Measurements from ENCODE around the gene GPR26.
"Not testable (repeated sequence)": the region's sequence is repeated elsewhere in the genome, so short reads cannot be mapped to it uniquely, and the experiment has no call there.

Gene GPR26

GRCh38 chr10:123718544-123719060 is 52.4 kb downstream of the GPR26 start:
- no peak for DNase-seq

DNA sequence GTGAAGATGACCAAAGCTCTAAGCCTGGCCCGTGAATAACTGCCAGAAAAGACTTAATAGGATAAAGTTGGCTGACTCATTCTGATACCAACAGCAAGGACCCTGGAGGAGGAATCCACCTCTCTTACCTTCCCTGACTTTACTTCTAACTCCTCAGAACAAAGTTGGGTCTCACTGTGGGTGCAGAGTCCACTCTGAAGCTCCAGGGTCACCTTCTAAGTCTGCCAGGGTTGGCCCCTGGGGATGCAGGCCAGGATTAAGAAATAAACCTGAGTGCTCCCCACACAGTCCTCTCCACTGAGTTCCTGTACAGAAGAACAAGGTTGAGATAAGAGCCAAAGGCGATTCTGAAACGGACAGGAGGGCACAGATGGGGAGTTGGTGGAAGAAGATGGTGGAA is 54.4 kb downstream of the GPR26 start:
- no peak for DNase-seq

GRCh38 chr10:123721441-123722049 is 55.4 kb downstream of the GPR26 start:
- DNase-seq: no peak

- no peak for DNase-seq
Observed at GRCh38 chr10:123722351-123722750, 56.2 kb downstream of the GPR26 start.

DNA sequence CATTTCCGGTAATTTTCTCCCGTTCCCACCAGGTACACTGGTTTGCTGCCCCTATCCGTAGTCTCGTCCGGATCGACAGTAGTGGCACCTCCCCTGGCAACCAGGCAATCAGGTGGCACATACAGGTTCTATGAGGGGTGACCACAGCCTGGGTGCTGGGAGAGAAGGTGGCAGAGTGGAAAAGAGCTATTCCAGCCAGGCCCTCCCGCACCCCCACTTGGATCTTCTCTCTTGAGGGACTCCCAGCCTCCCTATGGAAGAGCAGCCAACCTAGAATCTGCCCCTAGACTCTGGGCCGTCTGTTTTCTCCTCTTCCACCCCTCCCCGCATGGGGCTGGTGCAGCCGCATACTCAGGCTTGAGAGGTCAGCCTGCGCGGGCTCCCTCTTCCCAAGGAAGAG is 58.6 kb downstream of the GPR26 start:
- DNase-seq: no peak

DNA sequence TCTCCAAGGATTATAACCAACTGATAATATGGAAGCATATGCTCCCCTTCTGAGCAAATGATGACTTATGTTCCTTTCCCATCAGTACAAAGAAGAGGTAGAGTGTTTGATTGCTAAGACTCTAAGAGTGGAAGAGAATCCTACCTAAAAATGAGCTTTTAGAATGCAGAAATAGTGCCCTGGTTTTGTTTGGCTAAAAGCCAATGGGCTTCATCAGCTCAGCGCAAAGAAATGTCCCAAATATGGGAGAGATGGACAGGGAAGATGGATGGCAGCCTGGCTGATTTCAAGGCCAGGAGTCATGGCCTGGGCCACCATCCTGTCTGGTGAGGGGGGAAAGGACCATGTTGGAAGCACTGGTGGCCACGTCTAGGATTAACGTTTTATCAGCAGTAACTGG is 60.2 kb downstream of the GPR26 start:
- DNase-seq: no peak

DNA sequence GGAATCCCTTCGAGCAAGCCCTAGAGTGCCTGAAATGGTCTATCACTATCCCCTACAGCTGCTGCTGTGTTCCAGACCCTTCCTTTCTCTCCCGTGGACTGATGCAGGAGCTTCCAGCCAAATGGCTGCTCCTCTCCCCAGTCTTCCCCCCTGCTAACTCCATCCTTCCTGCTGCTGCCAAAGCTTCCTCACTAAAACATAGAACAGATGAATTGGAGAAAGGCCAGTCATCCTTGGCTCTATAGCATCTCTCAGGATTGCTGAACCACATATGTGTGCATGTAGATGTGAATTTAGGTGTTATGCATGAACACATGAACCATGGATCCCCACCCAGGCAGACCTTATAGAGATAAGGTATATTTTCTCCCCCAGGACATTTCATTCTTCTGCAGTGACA is 60.7 kb downstream of the GPR26 start:
- DNase-seq: no peak

DNA sequence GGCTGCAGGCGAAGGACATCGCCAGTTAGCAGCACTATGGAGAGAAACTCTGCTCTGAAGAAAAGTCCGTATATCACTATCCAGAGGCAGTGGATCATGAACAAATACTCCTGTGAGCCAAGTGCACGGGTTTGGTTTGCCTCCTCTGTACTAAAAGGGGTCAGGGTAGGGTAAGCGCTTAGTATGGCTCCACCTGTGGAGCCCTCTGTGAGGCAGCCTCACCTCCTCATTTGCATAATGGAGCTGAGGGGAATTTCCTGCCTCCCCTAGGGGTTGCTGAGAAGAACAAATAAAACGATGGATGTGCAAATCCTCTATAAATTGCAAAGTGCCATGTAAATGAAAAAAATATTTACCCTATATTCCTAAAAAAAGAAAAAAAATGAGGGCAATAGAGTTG is 63.4 kb downstream of the GPR26 start:
- no peak for DNase-seq

DNA sequence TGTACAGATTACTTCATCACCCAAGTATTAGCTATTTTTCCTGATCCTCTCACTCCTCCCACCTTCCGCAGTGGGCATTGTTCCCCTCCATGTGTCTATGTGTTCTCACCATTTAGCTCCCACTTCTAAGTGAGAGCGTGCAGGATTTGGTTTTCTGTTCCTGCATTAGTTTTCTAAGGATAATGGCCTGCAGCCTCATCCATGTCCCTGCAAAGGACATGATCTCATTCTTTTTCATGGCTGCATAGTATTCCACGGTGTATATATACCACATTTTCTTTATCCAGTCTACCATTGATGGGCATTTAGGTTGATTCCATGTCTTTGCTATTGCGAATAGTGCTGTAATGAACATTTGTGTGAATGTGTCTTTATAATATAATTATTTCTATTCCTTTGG is 70.8 kb downstream of the GPR26 start:
- not testable (repeated sequence) for DNase-seq

- DNase-seq: no peak
Observed at GRCh38 chr10:123741146-123741545, 75.0 kb downstream of the GPR26 start.

DNA sequence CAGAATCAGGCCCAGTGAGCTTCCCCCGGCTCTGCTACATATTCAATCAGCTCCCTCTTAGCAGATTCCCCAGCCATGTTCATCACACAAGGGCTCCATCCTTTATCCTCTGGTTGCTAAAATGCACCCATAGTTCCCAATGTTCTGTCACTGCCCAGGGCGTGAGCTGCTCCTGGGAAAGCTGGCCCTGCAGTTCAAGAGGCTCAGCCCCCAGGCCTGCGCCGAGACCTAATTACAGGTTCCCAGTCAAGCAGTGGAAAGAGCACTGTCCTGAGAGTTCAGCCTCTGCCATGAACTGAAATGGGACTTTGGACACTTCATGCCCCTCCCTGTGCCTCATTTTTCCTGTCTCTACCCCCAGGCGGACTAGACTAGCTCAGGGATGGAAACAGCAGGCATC is 75.6 kb downstream of the GPR26 start:
- no peak for DNase-seq

GRCh38 chr10:123742751-123743440 is 76.7 kb downstream of the GPR26 start:
- no peak for DNase-seq

DNA sequence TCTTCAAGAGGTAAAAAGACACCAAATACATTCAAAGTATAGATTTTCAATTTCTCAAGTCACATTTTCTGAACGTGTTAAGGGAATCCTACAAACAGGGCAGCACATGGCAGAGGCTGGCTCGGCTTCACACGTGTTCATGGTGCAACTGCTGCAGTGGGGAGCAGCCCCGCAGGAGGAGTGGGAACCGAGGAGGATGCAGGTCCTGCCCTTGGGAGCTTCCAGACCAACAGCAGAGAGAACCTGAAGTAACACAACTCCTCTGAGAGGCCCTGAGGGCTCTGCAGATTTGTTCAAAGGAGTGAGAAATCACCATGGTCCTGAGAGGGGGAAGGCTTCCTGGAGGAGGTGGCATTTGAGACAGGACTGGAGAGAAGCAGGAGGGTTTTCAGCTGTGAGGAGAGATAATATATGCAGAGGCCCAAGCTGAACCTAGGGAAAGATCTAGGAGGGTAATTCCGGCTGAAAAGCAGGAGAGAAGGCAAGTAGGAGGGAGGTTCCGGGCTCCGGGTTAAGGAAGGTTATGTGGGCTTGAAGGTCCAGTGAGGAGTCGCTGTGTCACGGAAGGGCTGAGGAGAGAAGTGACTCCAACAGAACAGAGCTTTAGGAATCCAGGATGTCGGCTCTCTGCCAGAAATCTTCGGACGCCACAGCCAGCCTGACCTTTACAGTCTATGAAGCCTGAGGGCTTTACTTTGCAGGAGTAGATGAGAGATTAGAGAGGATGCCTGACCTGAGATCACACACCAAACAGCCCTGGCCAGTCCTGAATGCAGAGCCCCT is 77.5 kb downstream of the GPR26 start:
- no peak for DNase-seq

- no peak for DNase-seq
Observed at GRCh38 chr10:123744224-123744536, 78.0 kb downstream of the GPR26 start.
